K562 (cell line): ENCODE data around the gene UNC45B. TPM values are rescaled to one million over a fixed set of nuclear protein-coding genes. Genes with fewer than 3 reads are reported as not detected.

Experiments
- ATAC-seq: fragments of 200-7000 bp; cut with Tn5 transposase; 3 replicates; pipeline ENCODE4 v1.9.1; 2020; ENCODE audit warnings: moderate library complexity
- BruUV-seq: library from RNA; stranded (reverse); fragments of 400-500 nt; replicated peaks from 2 replicates; lab custom pipeline; 2021; lab: Mats Ljungman, UMichigan
- CTCF ChIA-PET: fragments of 300-600 bp; formaldehyde crosslinking; extraction: SDS; loops from one replicate; lab custom pipeline; 2021; ENCODE audit warnings: low intra/inter-chr PET ratio; lab: Yijun Ruan, JAX
- POLR2A ChIA-PET: fragments of 300-600, 350-650 bp; sonication (Branson Sonifier 250); formaldehyde crosslinking; extraction: SDS; loops from one replicate; lab custom pipeline; 2021; ENCODE audit warnings: antibody characterized with exemption, inconsistent platforms; lab: Yijun Ruan, JAX
- DNase-seq, 4 experiments: peaks; one replicate each; pipeline versions ENCODE4 v3.0.0 to v3.0.0-alpha.2; 2011 to 2018; ENCODE audit warnings: low spot score in 3 of 4, mixed read lengths in 3 of 4; ENCODE audit errors: extremely low read depth in 1 of 4
- FAIRE-seq: peaks from 2 replicates; lab custom pipeline; 2011; peaks lifted over from hg19 to GRCh38; lab: Jason Lieb, UNC
- H2AFZ ChIP-seq: 2 replicates; pipeline ENCODE4 v1.6.0; 2011; ENCODE audit warnings: low read depth, low read length, control low read depth, inconsistent platforms
- H3K27ac ChIP-seq: fragments of 200-600 bp; 3 replicates; pipeline ENCODE4 v1.8.0; 2011; ENCODE audit warnings: low read depth, mild to moderate bottlenecking, control low read depth, inconsistent platforms, low read length, moderate library complexity, mixed read lengths; ENCODE audit errors: extremely low read depth
- H3K27me3 ChIP-seq, 2 experiments: fragments of 300-600 bp in 1 of 2; 2 replicates in 1 of 2; 3 replicates in 1 of 2; pipeline versions ENCODE4 v1.6.0 to v1.8.0; 2011; ENCODE audit warnings: inconsistent platforms in 2 of 2, low read length in 2 of 2, mild to moderate bottlenecking in 1 of 2, mixed read lengths in 1 of 2, moderate library complexity in 1 of 2; ENCODE audit not compliant: control insufficient read depth in 2 of 2, insufficient read depth in 2 of 2
- H3K36me3 ChIP-seq: fragments of 300-600 bp; 3 replicates; pipeline ENCODE4 v1.8.0; 2011; ENCODE audit warnings: mild to moderate bottlenecking, low read length, inconsistent platforms; ENCODE audit not compliant: control insufficient read depth, insufficient read depth
- H3K4me1 ChIP-seq, 2 experiments: fragments of 200-600 bp in 1 of 2; replicated peaks in 1 of 2; 2 replicates in 1 of 2; 3 replicates in 1 of 2; pipeline versions ENCODE4 v1.5.1 to v1.8.0; 2011; ENCODE audit warnings: inconsistent platforms in 2 of 2, low read length in 2 of 2, mild to moderate bottlenecking in 1 of 2, mixed read lengths in 1 of 2, moderate library complexity in 1 of 2; ENCODE audit not compliant: control insufficient read depth in 2 of 2, insufficient read depth in 2 of 2
- H3K4me2 ChIP-seq: 2 replicates; pipeline ENCODE4 v1.6.1; 2011; ENCODE audit warnings: low read length, control low read depth, inconsistent platforms, mixed read lengths; ENCODE audit not compliant: insufficient read depth
- H3K4me3 ChIP-seq: fragments of 200-600 bp; sonication (generic), shearing (Covaris generic); 2 replicates; pipeline ENCODE4 v1.5.1; 2016; ENCODE audit warnings: control low read depth, inconsistent platforms
- H3K79me2 ChIP-seq: fragments of 200-600 bp; 3 replicates; pipeline ENCODE4 v1.8.0; 2011; ENCODE audit warnings: low read length, inconsistent platforms; ENCODE audit not compliant: control insufficient read depth, insufficient read depth
- H3K9ac ChIP-seq, 2 experiments: 2 replicates each; pipeline versions ENCODE4 v1.6.0 to v1.6.1; 2011; ENCODE audit warnings: low read depth in 2 of 2, low read length in 2 of 2, control low read depth in 1 of 2, inconsistent platforms in 1 of 2, mild to moderate bottlenecking in 1 of 2, mixed read lengths in 1 of 2; ENCODE audit not compliant: insufficient read depth in 1 of 2
- H3K9me1 ChIP-seq: one replicate; pipeline ENCODE4 v1.6.0; 2011; ENCODE audit warnings: inconsistent platforms, mild to moderate bottlenecking, low read length, moderate library complexity; ENCODE audit not compliant: control insufficient read depth, insufficient read depth
- H3K9me3 ChIP-seq: replicated peaks from 2 replicates; pipeline ENCODE4 v1.5.1; 2011; ENCODE audit warnings: low read depth, low read length, inconsistent platforms; ENCODE audit not compliant: control insufficient read depth, insufficient read depth
- H4K20me1 ChIP-seq: replicated peaks from 2 replicates; pipeline ENCODE4 v1.6.1; 2011; ENCODE audit warnings: low read length, inconsistent platforms, mixed read lengths; ENCODE audit not compliant: control insufficient read depth, insufficient read depth
- EZH2 ChIP-seq: IDR thresholded peaks from 2 replicates; pipeline ENCODE4 v1.6.1; 2012; ENCODE audit warnings: low read depth, mild to moderate bottlenecking, inconsistent platforms, low read length, borderline replicate concordance
- FUS ChIP-seq: fragments of 200-400 bp; formaldehyde crosslinking; optimal IDR thresholded peaks from 2 replicates; pipeline ENCODE3; 2017; ENCODE audit warnings: low read depth, low read length
- JUNB ChIP-seq: fragments of 450-650 bp; formaldehyde crosslinking; conservative IDR thresholded peaks from 2 replicates; pipeline ENCODE4 v1.4.0; 2020; ENCODE audit warnings: mild to moderate bottlenecking
- KDM2B ChIP-seq: fragments of 250-450 bp; sonication (Bioruptor Pico); IDR thresholded peaks from 2 replicates; pipeline ENCODE4 v1.8.0; 2021; ENCODE audit warnings: mild to moderate bottlenecking, moderate library complexity
- LARP7 ChIP-seq: fragments of 450-650 bp; IDR thresholded peaks from 2 replicates; pipeline ENCODE4 v1.6.1; 2016
- MCM2 ChIP-seq: fragments of 450-650 bp; IDR thresholded peaks from 2 replicates; pipeline ENCODE4 v1.6.1; 2017; ENCODE audit warnings: low read depth, mild to moderate bottlenecking
- NFIX ChIP-seq: fragments of 250-450 bp; sonication (Bioruptor Pico); IDR thresholded peaks from 2 replicates; pipeline ENCODE4 v1.4.0; 2020; ENCODE audit warnings: low read depth, mild to moderate bottlenecking, moderate library complexity
- NUFIP1 ChIP-seq: fragments of 450-650 bp; IDR thresholded peaks from 2 replicates; pipeline ENCODE4 v1.6.1; 2018; ENCODE audit not compliant: partially characterized antibody
- PHB ChIP-seq: fragments of 250-450 bp; sonication (Bioruptor Pico); IDR thresholded peaks from 2 replicates; pipeline ENCODE4 v1.5.0; 2021
- PRMT5 ChIP-seq: sonication (generic); formaldehyde crosslinking; IDR thresholded peaks from 2 replicates; pipeline ENCODE4 v1.5.0; 2020; ENCODE audit warnings: missing genetic modification reagents
- RBM22 ChIP-seq: fragments of 200-400 bp; formaldehyde crosslinking; IDR thresholded peaks from 2 replicates; pipeline ENCODE4 v1.6.1; 2018; ENCODE audit warnings: low read length, low read depth; ENCODE audit not compliant: poor library complexity, severe bottlenecking
- SRF ChIP-seq, 2 experiments: fragments of 250-450, 450-650 bp in 1 of 2; sonication (Bioruptor Pico) in 1 of 2; sonication (generic) in 1 of 2; formaldehyde crosslinking; IDR thresholded peaks; 2 replicates each; pipeline versions ENCODE4 v1.5.0 to v1.5.1; 2020 to 2022; ENCODE audit warnings: mild to moderate bottlenecking in 1 of 2, missing genetic modification reagents in 1 of 2
- ZNF57 ChIP-seq: fragments of 450-650 bp; formaldehyde crosslinking; IDR thresholded peaks from 2 replicates; pipeline ENCODE4 v1.4.0; 2020; ENCODE audit warnings: mild to moderate bottlenecking, moderate library complexity
- ZNF766 ChIP-seq: fragments of 200-800 bp; sonication (Bioruptor generic); conservative IDR thresholded peaks from 2 replicates; pipeline ENCODE4 v1.6.1; 2016; ENCODE audit warnings: missing genetic modification characterization, missing compliant biosample characterization
- WGBS: fragments of 100-300 bp; shearing (Covaris generic); methylation state at CpG from one replicate; pipeline ENCODE4 v1.1.6; 2016; ENCODE audit warnings: low coverage, mixed read lengths; ENCODE audit not compliant: insufficient coverage; ENCODE audit errors: missing lambda C conversion rate; 5-methylcytosine and 5-hydroxymethylcytosine counted together
- in situ Hi-C: fragments of 300-500 bp; cut with MboI; formaldehyde crosslinking; loops from 4 replicates; pipeline ENCODE4 v1.15.0; 2018; ENCODE audit warnings: inconsistent platforms, mixed read lengths
- intact Hi-C: fragments of 100-400 bp; cut with micrococcal nuclease; formaldehyde crosslinking; loops from 2 replicates; pipeline ENCODE4 v1.14.2; 2022
- polyA plus RNA-seq, 8 experiments: library from polyadenylated mRNA; depleted of rRNA in 4 of 8; stranded (reverse) in 5 of 8; unstranded in 3 of 8; fragments of >200 nt; fragmentation: Nextera tagmentation in 2 of 8; fragmentation: Illumina TruSeq in 1 of 8; extraction: Ambion mirVana in 2 of 8; extraction: Trizol in 1 of 8; gene quantifications; 2 replicates each; pipeline versions ENCODE4 v1.2.1 to v1.2.3, GENCODE V29; 2011 to 2014; ENCODE audit warnings: inconsistent platforms in 1 of 8, missing spikeins in 1 of 8
- total RNA-seq, 7 experiments: library from RNA; depleted of rRNA in 6 of 7; stranded (reverse); fragments of >200 nt in 6 of 7; fragmentation: Illumina TruSeq in 2 of 7; extraction: Trizol in 2 of 7; gene quantifications; 2 replicates each; pipeline versions ENCODE4 v1.2.1 to v1.2.3, GENCODE V29; 2011 to 2021; ENCODE audit warnings: low replicate concordance in 1 of 7
- TF ChIP-seq, protein P1 (sequence below): sonication (generic); formaldehyde crosslinking; IDR thresholded peaks from 2 replicates; pipeline ENCODE4 v1.8.0; 2023; ENCODE audit warnings: missing genetic modification reagents, mild to moderate bottlenecking, borderline replicate concordance
- TF ChIP-seq, protein P2 (sequence below): fragments of 450-650 bp; IDR thresholded peaks from one replicate; pipeline ENCODE4 v1.6.1; 2018; ENCODE audit warnings: mild to moderate bottlenecking, moderate library complexity; ENCODE audit not compliant: partially characterized antibody
- TF ChIP-seq, protein P3 (sequence below): sonication (generic); formaldehyde crosslinking; IDR thresholded peaks from 2 replicates; pipeline ENCODE4 v1.8.0; 2022; ENCODE audit warnings: mild to moderate bottlenecking, missing genetic modification reagents

UNC45B gene
- total and polyA plus RNA-seq, 9 of the 15 experiments (the other 6 are each of a cell fraction or from before 2014, with no cell fraction given) = not detected

DNA sequence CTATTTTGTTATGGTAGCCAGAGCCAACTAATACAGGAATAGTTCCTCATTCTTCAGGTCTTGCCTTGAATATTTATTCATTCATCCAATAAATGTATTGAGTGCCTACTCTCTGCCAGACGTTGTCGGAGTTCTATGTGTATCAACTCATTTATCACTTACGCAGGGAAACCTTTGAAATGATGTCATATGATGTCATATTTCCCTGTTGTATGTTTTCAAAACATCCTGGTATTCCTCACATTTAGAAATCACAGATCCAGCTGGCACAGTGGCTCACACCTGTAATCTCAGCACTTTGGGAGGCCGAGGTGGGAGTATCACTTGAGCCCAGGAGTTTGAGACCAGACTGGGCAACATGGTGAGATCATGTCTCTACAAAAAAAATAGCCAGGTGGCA lies 2.8 kb upstream of the UNC45B start:
- Histone ChIP-seq H3K27me3 (peaks cover 19 to 22% of the 10 kb centered on the region in 2 experiments), H3K9me3 (no peaks in the 10 kb centered on the region), H3K4me2 (no peak overlapping the region), H2AFZ (no peak overlapping the region), H3K4me1 (peaks cover 0 to 15% of the 10 kb centered on the region in 2 experiments; a peak in 3 of 5 replicates), H3K27ac (no peak overlapping the region), H3K9me1 (no peaks in the 10 kb centered on the region), H3K36me3 (peaks cover 10% of the 10 kb centered on the region; the same call in 2 of the 3 replicates), H3K9ac (no peak overlapping the region), H3K79me2 (peaks cover 24% of the 10 kb centered on the region), H3K4me3 (no peak overlapping the region), H4K20me1 (0 out of 2 replicates have a peak, but pooled peaks cover 3% of the 10 kb centered on the region)
- WGBS = 42% methylated on average over 4 of the region's 4 CpGs
- TF ChIP-seq LARP7 = no peak
- TF ChIP-seq EZH2 = no peak
- TF ChIP-seq RBM22 = no peak
- no peak for TF ChIP-seq ZNF766 (CRISPR knock-in tag)
- no peak for TF ChIP-seq NFIX
- no peak for TF ChIP-seq PHB (CRISPR knock-in tag)
- TF ChIP-seq, protein P1, sequence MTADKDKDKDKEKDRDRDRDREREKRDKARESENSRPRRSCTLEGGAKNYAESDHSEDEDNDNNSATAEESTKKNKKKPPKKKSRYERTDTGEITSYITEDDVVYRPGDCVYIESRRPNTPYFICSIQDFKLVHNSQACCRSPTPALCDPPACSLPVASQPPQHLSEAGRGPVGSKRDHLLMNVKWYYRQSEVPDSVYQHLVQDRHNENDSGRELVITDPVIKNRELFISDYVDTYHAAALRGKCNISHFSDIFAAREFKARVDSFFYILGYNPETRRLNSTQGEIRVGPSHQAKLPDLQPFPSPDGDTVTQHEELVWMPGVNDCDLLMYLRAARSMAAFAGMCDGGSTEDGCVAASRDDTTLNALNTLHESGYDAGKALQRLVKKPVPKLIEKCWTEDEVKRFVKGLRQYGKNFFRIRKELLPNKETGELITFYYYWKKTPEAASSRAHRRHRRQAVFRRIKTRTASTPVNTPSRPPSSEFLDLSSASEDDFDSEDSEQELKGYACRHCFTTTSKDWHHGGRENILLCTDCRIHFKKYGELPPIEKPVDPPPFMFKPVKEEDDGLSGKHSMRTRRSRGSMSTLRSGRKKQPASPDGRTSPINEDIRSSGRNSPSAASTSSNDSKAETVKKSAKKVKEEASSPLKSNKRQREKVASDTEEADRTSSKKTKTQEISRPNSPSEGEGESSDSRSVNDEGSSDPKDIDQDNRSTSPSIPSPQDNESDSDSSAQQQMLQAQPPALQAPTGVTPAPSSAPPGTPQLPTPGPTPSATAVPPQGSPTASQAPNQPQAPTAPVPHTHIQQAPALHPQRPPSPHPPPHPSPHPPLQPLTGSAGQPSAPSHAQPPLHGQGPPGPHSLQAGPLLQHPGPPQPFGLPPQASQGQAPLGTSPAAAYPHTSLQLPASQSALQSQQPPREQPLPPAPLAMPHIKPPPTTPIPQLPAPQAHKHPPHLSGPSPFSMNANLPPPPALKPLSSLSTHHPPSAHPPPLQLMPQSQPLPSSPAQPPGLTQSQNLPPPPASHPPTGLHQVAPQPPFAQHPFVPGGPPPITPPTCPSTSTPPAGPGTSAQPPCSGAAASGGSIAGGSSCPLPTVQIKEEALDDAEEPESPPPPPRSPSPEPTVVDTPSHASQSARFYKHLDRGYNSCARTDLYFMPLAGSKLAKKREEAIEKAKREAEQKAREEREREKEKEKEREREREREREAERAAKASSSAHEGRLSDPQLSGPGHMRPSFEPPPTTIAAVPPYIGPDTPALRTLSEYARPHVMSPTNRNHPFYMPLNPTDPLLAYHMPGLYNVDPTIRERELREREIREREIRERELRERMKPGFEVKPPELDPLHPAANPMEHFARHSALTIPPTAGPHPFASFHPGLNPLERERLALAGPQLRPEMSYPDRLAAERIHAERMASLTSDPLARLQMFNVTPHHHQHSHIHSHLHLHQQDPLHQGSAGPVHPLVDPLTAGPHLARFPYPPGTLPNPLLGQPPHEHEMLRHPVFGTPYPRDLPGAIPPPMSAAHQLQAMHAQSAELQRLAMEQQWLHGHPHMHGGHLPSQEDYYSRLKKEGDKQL (CRISPR knock-in tag) = no peak
- no peak for TF ChIP-seq SRF (CRISPR knock-in tag; IDR thresholded peaks at IDR 0.05)
- TF ChIP-seq JUNB (CRISPR knock-in tag) = no peak
- TF ChIP-seq MCM2 = no peak
- no peak for TF ChIP-seq KDM2B (CRISPR knock-in tag)
- no peak for TF ChIP-seq ZNF57 (CRISPR knock-in tag)
- TF ChIP-seq PRMT5 (CRISPR knock-in tag) = no peak
- TF ChIP-seq, protein P2, sequence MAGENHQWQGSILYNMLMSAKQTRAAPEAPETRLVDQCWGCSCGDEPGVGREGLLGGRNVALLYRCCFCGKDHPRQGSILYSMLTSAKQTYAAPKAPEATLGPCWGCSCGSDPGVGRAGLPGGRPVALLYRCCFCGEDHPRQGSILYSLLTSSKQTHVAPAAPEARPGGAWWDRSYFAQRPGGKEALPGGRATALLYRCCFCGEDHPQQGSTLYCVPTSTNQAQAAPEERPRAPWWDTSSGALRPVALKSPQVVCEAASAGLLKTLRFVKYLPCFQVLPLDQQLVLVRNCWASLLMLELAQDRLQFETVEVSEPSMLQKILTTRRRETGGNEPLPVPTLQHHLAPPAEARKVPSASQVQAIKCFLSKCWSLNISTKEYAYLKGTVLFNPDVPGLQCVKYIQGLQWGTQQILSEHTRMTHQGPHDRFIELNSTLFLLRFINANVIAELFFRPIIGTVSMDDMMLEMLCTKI = no peak
- TF ChIP-seq FUS = no peak
- no peak for TF ChIP-seq NUFIP1
- TF ChIP-seq, protein P3, sequence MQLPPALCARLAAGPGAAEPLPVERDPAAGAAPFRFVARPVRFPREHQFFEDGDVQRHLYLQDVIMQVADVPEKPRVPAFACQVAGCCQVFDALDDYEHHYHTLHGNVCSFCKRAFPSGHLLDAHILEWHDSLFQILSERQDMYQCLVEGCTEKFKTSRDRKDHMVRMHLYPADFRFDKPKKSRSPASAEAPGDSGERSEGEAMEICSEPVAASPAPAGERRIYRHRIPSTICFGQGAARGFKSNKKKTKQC (CRISPR knock-in tag) = no peak
- ATAC-seq = no peak
- no peak for FAIRE-seq
- CTCF ChIA-PET = no interaction called here
- no peak for DNase-seq
- no TSS peak for BruUV-seq
- POLR2A ChIA-PET = interaction anchor here (1.0 kb wide), 1 partner anchor 16 kb away, joined by 3 read pairs; no protein-coding TSS in a partner anchor
- intact Hi-C loops (loop anchor here (10.0 kb wide), 1 partner anchor 390 kb away; the partner anchor contains the start of gene SLFN12L), in situ Hi-C loops (loop anchor here (10.0 kb wide), 1 partner anchor 600 kb away; no protein-coding TSS in a partner anchor)
